Neuron (in vitro differentiated cells): Measurements from ENCODE around the gene PRM1.

Experiments
- H2AFZ ChIP-seq: one replicate; pipeline ENCODE4 v1.6.1; 2013; ENCODE audit warnings: low read depth, mild to moderate bottlenecking, inconsistent platforms, low read length, moderate library complexity
- H3K27me3 ChIP-seq: one replicate; pipeline ENCODE4 v1.6.1; 2013; ENCODE audit warnings: low read length; ENCODE audit not compliant: insufficient read depth
- H3K36me3 ChIP-seq: one replicate; pipeline ENCODE4 v1.6.1; 2013; ENCODE audit warnings: low read length; ENCODE audit not compliant: insufficient read depth
- H3K4me1 ChIP-seq: one replicate; pipeline ENCODE4 v1.6.1; 2013; ENCODE audit warnings: low read length; ENCODE audit not compliant: insufficient read depth
- H3K4me3 ChIP-seq: 2 replicates; pipeline ENCODE4 v1.5.1; 2013; ENCODE audit warnings: mild to moderate bottlenecking, low read length, moderate library complexity
- H3K9me3 ChIP-seq: one replicate; pipeline ENCODE4 v1.6.1; 2013; ENCODE audit warnings: low read length

PRM1 gene

DNA sequence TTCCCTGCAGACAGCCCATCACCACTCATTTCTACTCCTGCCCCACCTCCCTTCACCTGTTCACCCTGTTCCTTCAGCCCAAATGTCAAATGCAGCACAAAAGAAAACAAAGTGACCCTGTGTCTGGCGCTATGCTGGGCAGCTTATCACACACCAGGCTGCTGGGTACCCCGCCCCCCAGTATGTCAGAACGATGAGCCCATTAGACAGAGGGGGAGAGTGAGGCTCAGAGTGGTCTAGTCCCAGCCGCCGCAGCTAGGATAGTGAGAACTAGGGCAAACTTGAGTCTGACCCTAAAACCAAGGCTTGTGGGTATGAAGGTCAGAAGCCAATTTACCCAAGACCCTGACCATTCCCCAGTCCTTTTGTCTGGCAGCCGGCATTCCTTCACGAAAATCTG, 16.0 kb downstream of the PRM1 start:
- Histone ChIP-seq H3K9me3 (peaks cover 1% of the 10 kb centered on the region), H3K4me3 (no peak overlapping the region), H3K36me3 (no peaks in the 10 kb centered on the region), H3K27me3 (no peaks in the 10 kb centered on the region), H2AFZ (no peak overlapping the region), H3K4me1 (no peaks in the 10 kb centered on the region)

DNA sequence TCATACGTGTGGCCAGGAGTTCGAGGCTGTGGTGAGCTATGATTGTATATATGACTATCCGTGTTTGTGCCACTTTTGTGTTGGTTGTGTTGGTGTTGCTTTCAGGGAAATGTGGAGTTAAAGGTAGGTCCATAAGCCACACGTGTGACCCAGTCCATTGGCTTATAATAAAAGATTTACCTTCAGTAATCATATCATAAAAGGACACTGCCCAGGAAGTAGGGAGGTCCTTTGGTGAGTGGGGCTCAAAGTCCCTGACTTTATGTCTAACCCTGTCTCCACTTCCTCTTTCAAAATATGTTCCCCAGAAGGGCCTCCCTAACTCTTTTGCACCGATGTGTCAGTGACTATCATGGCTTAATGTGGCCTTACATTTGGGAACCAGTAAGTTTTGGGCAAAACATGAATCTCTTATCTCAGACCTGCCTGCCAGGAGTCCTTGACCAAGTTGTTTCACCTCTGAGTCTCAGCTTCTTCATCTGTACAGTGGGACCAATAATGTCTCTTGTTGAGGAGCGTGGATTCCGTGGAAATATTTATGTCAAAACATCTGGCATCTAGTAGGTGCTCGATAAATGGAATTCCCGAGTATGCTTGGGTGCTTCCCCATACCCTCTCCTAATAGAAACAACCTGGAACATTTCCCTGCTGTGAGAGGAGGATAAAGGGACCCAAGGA, 16.8 kb downstream of the PRM1 start:
- no peaks in the 10 kb centered on the region for H3K4me1 ChIP-seq
- no peaks in the 10 kb centered on the region for H3K27me3 ChIP-seq
- H3K4me3 ChIP-seq: no peak overlapping the region
- no peak overlapping the region for H2AFZ ChIP-seq
- no peaks in the 10 kb centered on the region for H3K36me3 ChIP-seq
- H3K9me3 ChIP-seq: peaks cover 1% of the 10 kb centered on the region

DNA sequence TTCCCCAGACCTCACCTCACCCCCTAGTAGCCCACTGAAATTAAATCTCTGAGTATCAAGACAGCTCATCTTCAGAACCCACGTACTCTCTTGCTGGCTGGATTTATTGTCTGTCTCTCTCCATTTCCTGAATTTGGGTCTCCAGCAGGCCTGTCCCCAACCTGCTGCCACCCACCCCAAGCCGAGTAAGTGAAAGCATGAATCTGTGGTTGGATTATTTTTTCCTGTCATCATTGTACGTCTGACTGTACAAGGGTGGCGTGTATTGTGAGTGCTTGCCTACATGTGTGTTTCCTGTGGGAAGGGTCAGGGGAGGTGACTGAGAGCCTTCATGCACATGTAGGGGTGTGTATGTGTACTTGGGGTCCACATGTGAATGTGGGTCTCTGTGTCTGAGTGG, 17.4 kb downstream of the PRM1 start:
- H3K9me3 ChIP-seq: peaks cover 1% of the 10 kb centered on the region
- H3K4me1 ChIP-seq: no peaks in the 10 kb centered on the region
- no peaks in the 10 kb centered on the region for H3K36me3 ChIP-seq

DNA sequence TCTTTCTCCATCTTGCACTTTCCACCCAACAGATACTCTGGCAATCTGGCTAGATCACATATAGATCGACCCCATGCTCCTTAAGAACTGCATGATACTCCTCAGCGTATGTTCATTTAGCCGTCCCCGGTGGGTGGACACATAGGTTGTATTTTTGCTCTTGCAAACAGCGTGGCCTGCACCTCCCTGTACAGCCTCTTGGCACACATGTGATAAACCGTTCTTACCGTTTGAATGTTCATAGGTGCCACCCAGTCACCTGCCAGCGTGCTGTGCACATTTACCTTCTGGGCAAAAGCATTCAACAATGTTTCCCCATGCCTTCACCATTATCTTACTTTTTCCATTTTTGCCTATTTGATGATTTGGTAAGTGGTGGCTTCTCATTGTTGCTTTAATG, 18.2 kb downstream of the PRM1 start:
- Histone ChIP-seq H2AFZ (no peak overlapping the region), H3K4me3 (no peak overlapping the region), H3K36me3 (no peaks in the 10 kb centered on the region), H3K4me1 (no peaks in the 10 kb centered on the region), H3K9me3 (peaks cover 1% of the 10 kb centered on the region), H3K27me3 (no peaks in the 10 kb centered on the region)

More for the DNA sequence above, 17.4 kb downstream of the PRM1 start:
- no peaks in the 10 kb centered on the region for H3K27me3 ChIP-seq
- H3K4me3 ChIP-seq: no peak overlapping the region
- H2AFZ ChIP-seq: no peak overlapping the region

DNA sequence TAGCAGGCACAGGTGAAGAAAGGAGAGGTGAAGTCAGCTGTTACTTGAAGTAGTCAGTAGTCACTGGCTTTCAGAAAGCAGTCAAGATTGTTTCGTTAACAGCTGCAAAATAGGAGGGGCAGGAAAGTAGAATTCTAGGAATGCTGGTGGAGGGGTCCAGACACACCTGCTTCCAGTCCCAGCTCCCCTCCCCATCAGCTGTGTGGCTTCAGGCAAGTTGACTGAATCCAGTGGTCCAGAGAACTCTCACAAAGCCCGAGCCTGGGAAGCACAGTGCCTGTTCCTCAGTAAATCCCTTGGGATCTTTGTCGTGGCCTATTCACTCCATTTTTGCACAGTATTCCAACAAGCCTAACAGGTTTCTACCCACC, 20.5 kb downstream of the PRM1 start:
- no peaks in the 10 kb centered on the region for H3K36me3 ChIP-seq
- H3K4me1 ChIP-seq: peaks cover 5% of the 10 kb centered on the region
- H2AFZ ChIP-seq: no peak overlapping the region
- no peak overlapping the region for H3K4me3 ChIP-seq
- H3K27me3 ChIP-seq: no peaks in the 10 kb centered on the region
- H3K9me3 ChIP-seq: no peaks in the 10 kb centered on the region

DNA sequence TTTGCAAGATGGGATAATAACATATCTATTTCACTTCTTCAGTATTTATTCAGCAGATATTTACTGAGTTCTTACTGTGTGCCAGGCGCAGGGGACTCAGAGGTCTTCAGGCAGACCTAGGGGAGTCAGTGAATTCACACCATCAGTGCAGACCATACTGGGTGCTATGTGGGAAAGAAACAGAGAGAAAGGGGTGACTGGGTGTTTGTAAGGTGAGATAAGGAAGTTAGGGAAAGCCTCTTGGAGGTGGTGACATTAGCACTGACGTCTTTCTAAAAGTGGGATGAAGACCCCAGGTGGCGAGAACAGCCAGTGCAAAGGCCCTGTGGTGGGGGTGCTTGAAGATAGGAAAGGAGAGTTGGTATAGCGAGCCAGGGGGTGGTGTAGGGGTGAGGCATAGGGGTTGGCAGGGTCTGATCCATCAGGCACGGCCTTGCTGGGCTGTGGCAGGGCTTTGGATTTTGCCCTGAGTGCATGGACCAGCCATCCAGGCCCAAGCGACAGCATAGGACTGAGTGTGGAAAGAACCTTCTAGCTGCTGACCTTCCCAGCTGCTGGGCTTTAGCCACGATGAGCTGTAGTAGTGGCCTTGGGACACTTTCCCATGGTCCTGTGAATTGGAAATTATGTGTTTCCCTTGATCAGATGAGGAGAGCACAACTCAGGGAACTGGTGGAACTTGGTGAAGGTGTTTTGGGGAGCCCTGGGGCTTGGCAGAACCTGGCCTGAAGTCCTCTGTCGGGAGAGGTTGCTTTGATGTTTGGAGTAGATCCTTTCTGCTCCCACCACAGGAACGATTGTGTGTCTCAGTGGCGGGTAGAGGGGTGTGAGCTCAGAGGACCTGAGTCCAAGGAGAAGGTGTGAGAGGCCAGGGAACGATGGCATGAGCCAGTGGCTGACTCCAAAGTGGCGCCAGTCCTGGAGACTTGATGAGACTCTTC, 21.2 kb downstream of the PRM1 start:
- Histone ChIP-seq H2AFZ (no peak overlapping the region), H3K36me3 (no peaks in the 10 kb centered on the region), H3K27me3 (no peaks in the 10 kb centered on the region), H3K4me1 (peaks cover 10% of the 10 kb centered on the region), H3K9me3 (no peaks in the 10 kb centered on the region), H3K4me3 (no peak overlapping the region)

DNA sequence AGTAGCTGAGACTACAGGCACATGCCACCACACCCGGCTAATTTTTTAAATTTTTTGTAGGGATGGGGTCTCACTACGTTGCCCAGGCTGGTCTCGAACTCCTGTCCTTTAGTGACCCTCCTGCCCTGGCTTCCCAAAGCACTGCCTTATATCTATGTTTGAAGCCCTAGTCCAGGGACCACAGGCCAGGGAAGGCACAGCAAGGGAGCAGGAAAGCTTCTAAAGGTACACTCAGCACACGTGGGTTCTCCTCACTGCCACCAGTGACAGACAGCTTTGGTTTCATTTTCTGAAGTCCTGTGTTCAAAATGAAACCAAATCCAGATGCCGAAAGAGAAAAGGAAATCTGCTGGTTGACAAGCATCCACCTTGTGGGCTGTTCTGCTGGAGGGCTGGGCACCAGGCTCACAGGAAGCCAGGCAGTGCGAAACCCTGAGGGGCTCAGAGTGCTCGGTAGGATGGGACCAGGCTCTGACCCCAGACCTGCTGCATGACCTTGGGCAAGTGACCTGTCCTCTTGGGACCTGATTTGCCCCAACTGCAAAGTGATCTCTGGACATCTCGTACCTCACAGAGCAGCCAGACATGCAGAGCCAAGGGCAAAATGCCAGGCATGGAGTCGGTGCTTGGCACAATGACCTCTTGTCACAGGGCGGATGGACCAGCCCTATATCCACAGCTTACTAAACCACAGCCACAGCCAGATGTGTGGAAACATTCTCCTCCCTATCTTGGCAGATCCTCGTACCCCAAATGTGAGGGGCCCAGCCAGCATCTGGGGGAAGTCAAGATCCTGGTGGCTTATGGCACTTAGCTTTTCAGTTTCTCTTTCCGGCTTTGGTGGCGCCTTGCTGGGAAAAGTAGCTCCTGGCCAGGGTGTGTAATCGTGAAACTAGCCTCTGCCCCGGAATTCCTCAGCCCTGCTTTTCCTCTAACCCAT, 22.3 kb downstream of the PRM1 start:
- H3K4me3 ChIP-seq: no peak overlapping the region
- H3K9me3 ChIP-seq: no peaks in the 10 kb centered on the region
- H3K36me3 ChIP-seq: no peaks in the 10 kb centered on the region
- no peaks in the 10 kb centered on the region for H3K27me3 ChIP-seq
- no peak overlapping the region for H2AFZ ChIP-seq
- peaks cover 14% of the 10 kb centered on the region for H3K4me1 ChIP-seq

DNA sequence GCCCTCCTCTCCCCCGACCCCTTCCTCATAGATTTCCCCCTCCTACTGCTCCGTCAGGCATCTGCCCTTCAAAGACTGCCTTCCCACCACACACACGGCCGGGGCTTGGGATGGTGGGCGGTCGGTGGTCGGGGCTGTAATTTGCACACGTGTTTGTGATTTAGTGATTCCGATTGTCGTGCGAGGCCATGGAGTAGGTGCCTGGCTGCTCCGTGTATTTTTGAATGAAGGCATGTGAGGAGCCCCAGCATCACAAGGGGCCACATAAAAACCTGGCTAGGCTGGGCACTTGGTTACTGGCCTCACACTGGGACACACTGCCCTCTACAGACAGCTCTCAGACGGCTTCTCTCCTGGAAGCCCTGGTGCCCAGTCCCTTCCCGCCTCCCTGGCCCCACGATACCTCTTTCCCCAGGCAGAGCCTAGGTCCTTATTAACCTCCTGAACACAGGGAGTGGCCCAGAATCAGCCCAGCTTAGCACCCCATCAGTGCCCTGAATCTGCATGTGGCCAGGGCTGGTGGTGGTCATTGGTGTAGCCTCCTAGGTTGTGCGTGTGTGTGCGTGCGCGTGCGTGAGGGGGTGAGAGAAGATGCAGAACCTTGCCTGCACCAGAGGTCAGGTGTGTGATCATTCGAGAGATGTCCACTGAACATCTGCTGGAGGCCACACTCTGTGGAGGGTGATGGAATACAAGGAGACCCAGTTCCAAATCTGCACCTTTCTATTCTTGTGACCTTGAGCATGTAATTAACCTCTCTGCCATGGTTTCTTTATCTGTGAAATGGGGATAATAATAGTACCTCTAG, 23.8 kb downstream of the PRM1 start:
- H2AFZ ChIP-seq: peak overlapping the region; percentile 76
- H3K36me3 ChIP-seq: no peaks in the 10 kb centered on the region
- peaks cover 14% of the 10 kb centered on the region for H3K4me1 ChIP-seq
- no peaks in the 10 kb centered on the region for H3K27me3 ChIP-seq
- H3K4me3 ChIP-seq: peak overlapping the region; percentile 76
- no peaks in the 10 kb centered on the region for H3K9me3 ChIP-seq

DNA sequence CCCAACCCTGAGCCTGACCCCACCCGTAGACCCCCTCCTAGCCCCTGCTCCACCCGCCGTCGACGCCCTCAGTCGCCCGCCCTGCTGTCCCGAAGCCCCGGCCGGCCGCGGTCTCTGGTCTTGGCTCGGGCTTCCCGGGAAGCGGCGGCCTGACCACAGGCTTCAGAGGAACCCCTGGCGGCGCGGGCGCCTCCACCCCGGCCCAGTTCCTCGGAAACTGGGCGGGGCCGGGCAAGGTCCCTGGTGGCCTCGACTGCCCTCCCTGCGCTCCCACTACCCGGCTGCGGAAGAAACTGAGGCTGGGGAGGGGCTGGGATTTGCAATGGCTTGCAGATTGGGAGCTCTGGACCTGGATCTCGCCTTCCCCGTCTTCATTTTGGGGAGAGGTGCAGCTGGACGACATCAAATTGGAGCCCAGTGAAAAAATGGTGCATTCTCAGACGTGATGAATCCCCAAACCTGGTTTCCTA, 24.4 kb downstream of the PRM1 start:
- Histone ChIP-seq H3K36me3 (no peaks in the 10 kb centered on the region), H3K27me3 (no peaks in the 10 kb centered on the region), H3K9me3 (no peaks in the 10 kb centered on the region), H3K4me1 (peaks cover 14% of the 10 kb centered on the region), H2AFZ (peak overlapping the region; percentile 76), H3K4me3 (peak overlapping the region; percentile 76)

DNA sequence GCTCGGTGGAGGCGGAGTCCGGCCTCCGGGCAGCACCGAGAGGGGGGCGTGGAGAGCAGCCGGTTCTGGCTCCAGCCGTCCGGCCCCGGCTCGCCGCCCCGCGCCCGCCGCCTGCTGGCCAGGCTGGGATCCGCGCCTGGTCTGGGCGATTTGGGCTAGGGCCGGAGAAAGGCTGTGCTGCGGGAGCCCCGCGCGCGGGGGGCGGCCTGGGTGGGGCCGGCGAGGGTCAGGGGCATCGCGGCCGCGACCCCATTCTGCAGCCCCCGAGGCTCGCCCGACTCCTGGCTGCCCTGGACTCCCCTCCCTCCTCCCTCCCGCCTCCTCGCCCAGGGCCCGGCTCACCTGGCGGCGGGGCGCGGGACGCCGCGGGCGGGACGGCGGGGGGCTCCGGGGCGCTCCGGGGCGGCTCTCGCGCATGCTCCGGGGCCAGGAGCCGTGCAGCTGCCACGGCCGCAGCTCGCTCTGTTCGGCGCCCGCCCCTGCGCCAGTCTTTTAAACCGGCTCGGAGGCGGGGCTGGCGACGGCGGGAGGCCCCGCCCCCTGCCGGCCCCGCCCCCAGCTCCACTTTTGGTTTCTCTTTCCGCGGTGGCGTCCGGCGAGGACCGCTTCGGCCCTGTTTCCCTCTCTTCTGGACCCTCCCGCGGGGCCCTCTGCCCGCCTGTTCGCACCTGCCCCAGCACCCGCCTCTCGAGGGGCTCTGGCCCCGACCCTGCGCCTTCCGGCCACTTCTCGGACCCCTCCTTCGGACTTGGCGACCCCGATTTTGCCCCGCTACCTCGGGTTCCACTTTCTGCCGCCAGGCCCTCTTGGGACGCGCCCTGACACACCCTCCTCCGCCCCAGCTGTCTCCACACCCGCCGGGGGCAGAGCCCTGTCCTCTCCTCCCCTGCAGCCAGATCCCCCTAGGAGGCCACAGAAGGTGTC, 25.1 kb downstream of the PRM1 start, which contains the start of gene SOCS1:
TSS of gene SOCS1 (minus strand) at position 468 of the 924 bp plus-strand sequence. CDS start 726 bp downstream, outside the sequence.
- H3K36me3 ChIP-seq: no peaks in the 10 kb centered on the region
- peaks cover 14% of the 10 kb centered on the region for H3K4me1 ChIP-seq
- peak within 1 kb of the TSS; percentile 76 for H3K4me3 ChIP-seq
- H3K9me3 ChIP-seq: no peaks in the 10 kb centered on the region
- peak within 1 kb of the TSS; percentile 76 for H2AFZ ChIP-seq
- H3K27me3 ChIP-seq: no peaks in the 10 kb centered on the region

DNA sequence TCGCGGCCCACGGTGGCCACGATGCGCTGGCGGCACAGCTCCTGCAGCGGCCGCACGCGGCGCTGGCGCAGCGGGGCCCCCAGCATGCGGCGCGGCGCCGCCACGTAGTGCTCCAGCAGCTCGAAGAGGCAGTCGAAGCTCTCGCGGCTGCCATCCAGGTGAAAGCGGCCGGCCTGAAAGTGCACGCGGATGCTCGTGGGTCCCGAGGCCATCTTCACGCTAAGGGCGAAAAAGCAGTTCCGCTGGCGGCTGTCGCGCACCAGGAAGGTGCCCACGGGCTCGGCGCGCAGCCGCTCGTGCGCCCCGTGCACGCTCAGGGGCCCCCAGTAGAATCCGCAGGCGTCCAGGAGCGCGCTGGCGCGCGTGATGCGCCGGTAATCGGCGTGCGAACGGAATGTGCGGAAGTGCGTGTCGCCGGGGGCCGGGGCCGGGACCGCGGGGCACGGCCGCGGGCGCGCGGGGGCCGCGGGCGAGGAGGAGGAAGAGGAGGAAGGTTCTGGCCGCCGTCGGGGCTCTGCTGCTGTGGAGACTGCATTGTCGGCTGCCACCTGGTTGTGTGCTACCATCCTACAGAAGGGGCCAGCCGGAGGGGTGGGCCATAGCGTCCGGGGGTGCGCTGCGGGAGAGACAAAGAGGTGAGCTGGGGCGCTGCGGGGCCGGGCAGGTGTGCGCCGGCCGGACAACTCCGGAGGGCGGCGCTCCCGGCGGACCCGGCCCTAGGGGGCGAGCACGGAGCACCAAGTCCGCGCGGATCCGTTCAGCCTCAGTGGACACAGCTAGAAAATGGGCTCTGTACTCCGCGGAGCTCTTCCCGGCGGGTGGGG, 26.0 kb downstream of the PRM1 start:
- no peaks in the 10 kb centered on the region for H3K27me3 ChIP-seq
- peak overlapping the region; percentile 76 for H2AFZ ChIP-seq
- peaks cover 14% of the 10 kb centered on the region for H3K4me1 ChIP-seq
- no peaks in the 10 kb centered on the region for H3K9me3 ChIP-seq
- H3K36me3 ChIP-seq: no peaks in the 10 kb centered on the region
- H3K4me3 ChIP-seq: peak overlapping the region; percentile 76
